ENCODE data around the gene ADSS2.

Gene ADSS2

DNA sequence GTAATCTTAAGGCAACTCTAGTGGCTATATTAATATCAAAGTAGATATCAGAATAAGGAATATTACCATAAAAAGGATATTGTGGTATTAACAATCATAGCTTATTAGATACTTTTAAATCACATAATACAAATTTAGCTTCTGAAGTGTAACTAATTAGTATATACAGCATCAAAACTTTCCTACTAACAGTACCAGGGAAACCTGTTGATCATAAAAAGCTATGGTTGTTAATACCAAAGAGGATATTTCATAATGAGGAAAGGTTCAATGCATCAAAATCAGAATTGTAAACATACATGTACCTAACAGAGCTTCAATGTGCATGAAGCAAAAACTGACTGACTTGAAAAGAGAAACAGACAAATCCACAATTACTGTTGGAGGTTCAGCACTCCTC lies 24.1 kb downstream of the ADSS2 start:
- H4K20me1 ChIP-seq (ENCODE audit: insufficient read depth, low read length, poor library complexity, severe bottlenecking), result no peaks in the 10 kb centered on the region
- H3K27me3 ChIP-seq (ENCODE audit: insufficient read depth, low read length, poor library complexity, severe bottlenecking), result no peaks in the 10 kb centered on the region
- H3K9me3 ChIP-seq (ENCODE audit: insufficient read depth, low read depth, low read length), result no peaks in the 10 kb centered on the region
- peaks cover 32% of the 10 kb centered on the region; the same call in 1 of the 2 replicates for H3K36me3 ChIP-seq (ENCODE audit: insufficient read depth, low read length)
- H3K9ac ChIP-seq (ENCODE audit: low read depth, low read length, poor library complexity, severe bottlenecking), result no peak overlapping the region
- no peak overlapping the region for H2AFZ ChIP-seq (ENCODE audit: low read length)
- TF ChIP-seq, protein P1, sequence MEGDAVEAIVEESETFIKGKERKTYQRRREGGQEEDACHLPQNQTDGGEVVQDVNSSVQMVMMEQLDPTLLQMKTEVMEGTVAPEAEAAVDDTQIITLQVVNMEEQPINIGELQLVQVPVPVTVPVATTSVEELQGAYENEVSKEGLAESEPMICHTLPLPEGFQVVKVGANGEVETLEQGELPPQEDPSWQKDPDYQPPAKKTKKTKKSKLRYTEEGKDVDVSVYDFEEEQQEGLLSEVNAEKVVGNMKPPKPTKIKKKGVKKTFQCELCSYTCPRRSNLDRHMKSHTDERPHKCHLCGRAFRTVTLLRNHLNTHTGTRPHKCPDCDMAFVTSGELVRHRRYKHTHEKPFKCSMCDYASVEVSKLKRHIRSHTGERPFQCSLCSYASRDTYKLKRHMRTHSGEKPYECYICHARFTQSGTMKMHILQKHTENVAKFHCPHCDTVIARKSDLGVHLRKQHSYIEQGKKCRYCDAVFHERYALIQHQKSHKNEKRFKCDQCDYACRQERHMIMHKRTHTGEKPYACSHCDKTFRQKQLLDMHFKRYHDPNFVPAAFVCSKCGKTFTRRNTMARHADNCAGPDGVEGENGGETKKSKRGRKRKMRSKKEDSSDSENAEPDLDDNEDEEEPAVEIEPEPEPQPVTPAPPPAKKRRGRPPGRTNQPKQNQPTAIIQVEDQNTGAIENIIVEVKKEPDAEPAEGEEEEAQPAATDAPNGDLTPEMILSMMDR (conservative IDR thresholded peaks at IDR 0.05; ENCODE audit: low read length), result no peak
- no peak for TF ChIP-seq EZH2phosphoT487 (IDR thresholded peaks at IDR 0.05; ENCODE audit: borderline replicate concordance)
- no peaks in the 10 kb centered on the region for H3F3A ChIP-seq (ENCODE audit: low read depth)
- peaks cover 9% of the 10 kb centered on the region for H3K4me1 ChIP-seq (ENCODE audit: insufficient read depth, low read length, poor library complexity, severe bottlenecking)
- no peak overlapping the region for H3K4me2 ChIP-seq (ENCODE audit: low read depth, low read length, poor library complexity, severe bottlenecking)
- no peak overlapping the region for H3K4me3 ChIP-seq (ENCODE audit: low read length, poor library complexity, severe bottlenecking)
- H3K79me2 ChIP-seq (ENCODE audit: insufficient read depth, low read length), result no peaks in the 10 kb centered on the region
- no peaks in the 10 kb centered on the region for H3K9me2 ChIP-seq (replicated peaks; ENCODE audit: low read depth, low read length)

DNA sequence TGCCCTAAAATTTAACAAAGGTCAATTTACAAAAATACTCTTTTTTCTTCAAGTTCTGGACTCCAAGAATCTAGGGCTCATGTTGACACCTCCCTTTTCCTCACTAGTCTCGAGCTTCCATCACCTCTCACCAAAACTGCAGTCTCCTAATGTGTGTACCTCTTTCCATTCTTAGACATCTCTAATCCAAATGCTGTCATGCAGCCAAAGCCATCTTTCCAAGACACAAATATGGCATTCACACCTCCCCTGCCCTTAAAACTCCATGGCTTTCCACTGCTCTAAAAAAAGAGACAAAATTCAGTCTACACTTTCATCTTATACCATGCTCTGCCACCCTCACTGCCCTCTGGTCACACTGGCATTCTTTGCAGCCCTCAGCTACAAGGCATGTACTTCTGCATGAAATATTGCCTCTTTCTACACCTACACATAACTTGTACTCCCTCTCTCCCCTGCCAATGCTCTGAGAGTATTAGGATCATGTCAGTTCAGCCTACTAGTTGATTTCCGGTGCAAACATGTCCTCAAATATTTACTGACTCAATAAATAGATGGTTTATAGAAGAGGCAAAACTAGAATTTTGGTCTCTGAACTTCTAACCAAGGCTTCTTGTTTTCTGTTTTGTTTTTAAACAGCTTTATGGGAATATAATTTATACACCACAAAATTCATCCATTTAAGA lies 26.9 kb downstream of the ADSS2 start:
- H4K20me1 ChIP-seq (ENCODE audit: insufficient read depth, low read length, poor library complexity, severe bottlenecking), result no peaks in the 10 kb centered on the region
- H3K79me2 ChIP-seq (ENCODE audit: insufficient read depth, low read length), result no peaks in the 10 kb centered on the region
- no peak overlapping the region for H3K4me3 ChIP-seq (ENCODE audit: low read length, poor library complexity, severe bottlenecking)
- H3K9me2 ChIP-seq (replicated peaks; ENCODE audit: low read depth, low read length), result no peaks in the 10 kb centered on the region
- no peak overlapping the region for H3K9ac ChIP-seq (ENCODE audit: low read depth, low read length, poor library complexity, severe bottlenecking)
- H3F3A ChIP-seq (ENCODE audit: low read depth), result no peaks in the 10 kb centered on the region
- peaks cover 9% of the 10 kb centered on the region for H3K4me1 ChIP-seq (ENCODE audit: insufficient read depth, low read length, poor library complexity, severe bottlenecking)
- no peaks in the 10 kb centered on the region for H3K27me3 ChIP-seq (ENCODE audit: insufficient read depth, low read length, poor library complexity, severe bottlenecking)
- no peak overlapping the region for H2AFZ ChIP-seq (ENCODE audit: low read length)
- H3K9me3 ChIP-seq (ENCODE audit: insufficient read depth, low read depth, low read length), result no peaks in the 10 kb centered on the region
- no peak overlapping the region for H3K4me2 ChIP-seq (ENCODE audit: low read depth, low read length, poor library complexity, severe bottlenecking)
- peaks cover 40% of the 10 kb centered on the region; the same call in 1 of the 2 replicates for H3K36me3 ChIP-seq (ENCODE audit: insufficient read depth, low read length)
- TF ChIP-seq EZH2phosphoT487 (IDR thresholded peaks at IDR 0.05; ENCODE audit: borderline replicate concordance), result no peak
- TF ChIP-seq, protein P1 (conservative IDR thresholded peaks at IDR 0.05; ENCODE audit: low read length), result no peak

DNA sequence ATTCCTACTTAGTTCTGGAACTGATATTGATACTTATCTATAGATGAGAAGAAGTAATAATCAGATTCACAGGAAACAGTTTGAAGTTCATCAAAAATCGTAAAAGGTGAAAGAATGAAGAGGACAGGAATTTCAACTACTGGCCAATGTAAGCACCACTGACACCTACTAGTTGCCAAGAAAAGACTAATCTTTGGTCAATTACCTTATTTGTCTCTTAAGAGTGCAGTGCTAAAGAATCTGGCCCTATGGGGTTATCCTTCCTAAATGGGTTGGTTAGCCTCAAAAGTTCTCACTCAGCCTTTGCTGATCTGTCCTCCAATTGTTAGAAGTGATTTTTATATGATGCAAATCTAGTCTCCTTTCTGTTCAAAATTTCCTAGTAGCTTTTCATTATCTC lies 29.5 kb downstream of the ADSS2 start:
- Histone ChIP-seq H3K36me3 (ENCODE audit: insufficient read depth, low read length) (peaks cover 58% of the 10 kb centered on the region; the same call in 1 of the 2 replicates), H3K9me2 (replicated peaks; ENCODE audit: low read depth, low read length) (no peaks in the 10 kb centered on the region), H3K4me2 (ENCODE audit: low read depth, low read length, poor library complexity, severe bottlenecking) (no peak overlapping the region), H3K4me3 (ENCODE audit: low read length, poor library complexity, severe bottlenecking) (no peak overlapping the region), H3K4me1 (ENCODE audit: insufficient read depth, low read length, poor library complexity, severe bottlenecking) (no peaks in the 10 kb centered on the region), H4K20me1 (ENCODE audit: insufficient read depth, low read length, poor library complexity, severe bottlenecking) (no peaks in the 10 kb centered on the region), H3K79me2 (ENCODE audit: insufficient read depth, low read length) (no peaks in the 10 kb centered on the region), H3K27me3 (ENCODE audit: insufficient read depth, low read length, poor library complexity, severe bottlenecking) (no peaks in the 10 kb centered on the region), H2AFZ (ENCODE audit: low read length) (no peak overlapping the region), H3K9ac (ENCODE audit: low read depth, low read length, poor library complexity, severe bottlenecking) (no peak overlapping the region), H3K9me3 (ENCODE audit: insufficient read depth, low read depth, low read length) (no peaks in the 10 kb centered on the region), H3F3A (ENCODE audit: low read depth) (no peaks in the 10 kb centered on the region)
- TF ChIP-seq EZH2phosphoT487 (IDR thresholded peaks at IDR 0.05; ENCODE audit: borderline replicate concordance), result no peak
- TF ChIP-seq, protein P1 (conservative IDR thresholded peaks at IDR 0.05; ENCODE audit: low read length), result no peak

All from Loucy (cell line).